Central memory CD8-positive, alpha-beta T cell (primary cell): ENCODE data around the gene MEN1.

Experiments
- ATAC-seq: fragments of 150-1000 bp; cut with Tn5 transposase; replicated peaks from 2 replicates; pipeline ENCODE4 v1.10.0; 2022; ENCODE audit warnings: mild to moderate bottlenecking, moderate FRiP score, moderate number of reproducible peaks; ENCODE audit not compliant: poor library complexity, severe bottlenecking; ENCODE audit errors: extremely low read depth
- DNase-seq, 2 donors: peaks; one replicate each; pipeline ENCODE4 v3.0.0; 2021; ENCODE audit warnings: low spot score in 2 of 2
- H3K27ac Mint-ChIP-seq: one replicate; pipeline ENCODE4 v1.8.0; 2022; ENCODE audit warnings: low read depth, mild to moderate bottlenecking, moderate library complexity, mixed read lengths
- H3K27me3 Mint-ChIP-seq: one replicate; pipeline ENCODE4 v1.8.0; 2022; ENCODE audit warnings: mixed read lengths
- H3K36me3 Mint-ChIP-seq: one replicate; pipeline ENCODE4 v1.8.0; 2022; ENCODE audit warnings: mild to moderate bottlenecking, moderate library complexity, mixed read lengths; ENCODE audit not compliant: insufficient read depth
- H3K4me1 Mint-ChIP-seq: one replicate; pipeline ENCODE4 v1.8.0; 2022; ENCODE audit warnings: mixed read lengths
- H3K4me3 Mint-ChIP-seq: one replicate; pipeline ENCODE4 v1.8.0; 2022; ENCODE audit warnings: mild to moderate bottlenecking, moderate library complexity, mixed read lengths
- H3K9me3 Mint-ChIP-seq: one replicate; pipeline ENCODE4 v1.8.0; 2022; ENCODE audit warnings: mixed read lengths

MEN1 gene

GRCh38 chr11:64814712-64815187 is 4.4 kb upstream of the MEN1 start:
- no peak overlapping the region for H3K27ac Mint-ChIP-seq
- ATAC-seq (no peak), DNase-seq (no peak)
- H3K27me3 Mint-ChIP-seq = no peaks in the 10 kb centered on the region
- peaks cover 12% of the 10 kb centered on the region for H3K4me1 Mint-ChIP-seq
- H3K9me3 Mint-ChIP-seq = no peaks in the 10 kb centered on the region
- H3K36me3 Mint-ChIP-seq = peaks cover 4% of the 10 kb centered on the region
- H3K4me3 Mint-ChIP-seq = no peak overlapping the region

GRCh38 chr11:64813826-64814225 is 3.5 kb upstream of the MEN1 start:
- peaks cover 19% of the 10 kb centered on the region for H3K4me1 Mint-ChIP-seq
- peaks cover 4% of the 10 kb centered on the region for H3K36me3 Mint-ChIP-seq
- H3K27ac Mint-ChIP-seq = no peak overlapping the region
- ATAC-seq (no peak), DNase-seq (no peak)
- no peaks in the 10 kb centered on the region for H3K27me3 Mint-ChIP-seq
- H3K4me3 Mint-ChIP-seq = no peak overlapping the region
- H3K9me3 Mint-ChIP-seq = no peaks in the 10 kb centered on the region

- H3K9me3 Mint-ChIP-seq = no peaks in the 10 kb centered on the region
- peaks cover 12% of the 10 kb centered on the region for H3K36me3 Mint-ChIP-seq
- ATAC-seq (peak; percentile 87), DNase-seq (peak; percentile 36 to 54)
- H3K4me3 Mint-ChIP-seq = peak overlapping the region; percentile 97
- peak overlapping the region; percentile 95 for H3K27ac Mint-ChIP-seq
- peaks cover 31% of the 10 kb centered on the region for H3K4me1 Mint-ChIP-seq
- H3K27me3 Mint-ChIP-seq = no peaks in the 10 kb centered on the region
Observed at GRCh38 chr11:64810891-64811272, 531 bp upstream of the MEN1 start.

- no peaks in the 10 kb centered on the region for H3K9me3 Mint-ChIP-seq
- DNase-seq = no peak
- peaks cover 31% of the 10 kb centered on the region for H3K4me1 Mint-ChIP-seq
- peaks cover 14% of the 10 kb centered on the region for H3K36me3 Mint-ChIP-seq
- peak; percentile 2 for ATAC-seq
- no peaks in the 10 kb centered on the region for H3K27me3 Mint-ChIP-seq
- peak overlapping the region; percentile 97 for H3K4me3 Mint-ChIP-seq
- H3K27ac Mint-ChIP-seq = peak overlapping the region; percentile 95
Observed at GRCh38 chr11:64809781-64810241, 540 bp downstream of the MEN1 start.

GRCh38 chr11:64805481-64805880 is 4.9 kb downstream of the MEN1 start:
- H3K4me1 Mint-ChIP-seq = peaks cover 39% of the 10 kb centered on the region
- H3K27me3 Mint-ChIP-seq = no peaks in the 10 kb centered on the region
- H3K9me3 Mint-ChIP-seq = no peaks in the 10 kb centered on the region
- H3K27ac Mint-ChIP-seq = no peak overlapping the region
- DNase-seq (no peak), ATAC-seq (no peak)
- peaks cover 15% of the 10 kb centered on the region for H3K36me3 Mint-ChIP-seq
- no peak overlapping the region for H3K4me3 Mint-ChIP-seq

GRCh38 chr11:64804346-64805210 is 5.8 kb downstream of the MEN1 start:
- H3K27me3 Mint-ChIP-seq = no peaks in the 10 kb centered on the region
- DNase-seq (no peak), ATAC-seq (no peak)
- H3K36me3 Mint-ChIP-seq = peaks cover 14% of the 10 kb centered on the region
- H3K4me3 Mint-ChIP-seq = peak overlapping the region; percentile 81
- peaks cover 30% of the 10 kb centered on the region for H3K4me1 Mint-ChIP-seq
- no peaks in the 10 kb centered on the region for H3K9me3 Mint-ChIP-seq
- H3K27ac Mint-ChIP-seq = peak overlapping the region; percentile 94

GRCh38 chr11:64803846-64804345 is 6.5 kb downstream of the MEN1 start:
- DNase-seq = no peak

GRCh38 chr11:64803158-64803845 is 7.0 kb downstream of the MEN1 start, which contains the start of gene MAP4K2:
Gene MAP4K2, minus strand, starts transcription at chr11:64803214. Its CDS starts 65 bp downstream, at chr11:64803149.
- ATAC-seq = peak; percentile 80
- Mint-ChIP-seq H3K4me1 (peaks cover 30% of the 10 kb centered on the region), H3K27ac (peak within 1 kb of the TSS; percentile 94), H3K4me3 (peak within 1 kb of the TSS; percentile 81), H3K27me3 (no peaks in the 10 kb centered on the region), H3K9me3 (no peaks in the 10 kb centered on the region), H3K36me3 (peaks cover 16% of the 10 kb centered on the region)
- peak; percentile 71 to 75 for DNase-seq

More at GRCh38 chr11:64803846-64804345, 6.5 kb downstream of the MEN1 start:
- no peaks in the 10 kb centered on the region for H3K9me3 Mint-ChIP-seq
- H3K4me3 Mint-ChIP-seq = peak overlapping the region; percentile 81
- peak overlapping the region; percentile 94 for H3K27ac Mint-ChIP-seq
- H3K27me3 Mint-ChIP-seq = no peaks in the 10 kb centered on the region
- peaks cover 27% of the 10 kb centered on the region for H3K4me1 Mint-ChIP-seq
- peaks cover 15% of the 10 kb centered on the region for H3K36me3 Mint-ChIP-seq
- ATAC-seq = no peak

GRCh38 chr11:64802370-64803157 is 7.8 kb downstream of the MEN1 start:
- Mint-ChIP-seq H3K9me3 (no peaks in the 10 kb centered on the region), H3K4me3 (peak overlapping the region; percentile 81), H3K27ac (peak overlapping the region; percentile 61), H3K27me3 (no peaks in the 10 kb centered on the region), H3K36me3 (peaks cover 16% of the 10 kb centered on the region), H3K4me1 (peaks cover 25% of the 10 kb centered on the region)
- ATAC-seq (peak; percentile 38), DNase-seq (peak in 1 of 2 donors; percentile 29)

- Mint-ChIP-seq H3K36me3 (peaks cover 12% of the 10 kb centered on the region), H3K4me1 (peaks cover 21% of the 10 kb centered on the region), H3K4me3 (peak overlapping the region; percentile 81), H3K27me3 (no peaks in the 10 kb centered on the region), H3K9me3 (no peaks in the 10 kb centered on the region), H3K27ac (peak overlapping the region; percentile 74)
- no peak for DNase-seq
- no peak for ATAC-seq
Observed at GRCh38 chr11:64801561-64802369, 8.6 kb downstream of the MEN1 start.

GRCh38 chr11:64801158-64801464 is 9.2 kb downstream of the MEN1 start:
- H3K36me3 Mint-ChIP-seq = peaks cover 11% of the 10 kb centered on the region
- DNase-seq (no peak), ATAC-seq (no peak)
- H3K4me3 Mint-ChIP-seq = peak overlapping the region; percentile 32
- peak overlapping the region; percentile 74 for H3K27ac Mint-ChIP-seq
- H3K4me1 Mint-ChIP-seq = peaks cover 19% of the 10 kb centered on the region
- H3K9me3 Mint-ChIP-seq = no peaks in the 10 kb centered on the region
- H3K27me3 Mint-ChIP-seq = no peaks in the 10 kb centered on the region
